GM23338 (cell line): ENCODE results near the gene PPP6R2.

ENCODE experiments used
- CREB1 ChIP-seq: fragments of 250-450 bp; sonication (Bioruptor Pico); IDR thresholded peaks from 2 replicates; pipeline ENCODE4 v1.5.0; 2020; ENCODE audit warnings: low read depth, mild to moderate bottlenecking, moderate library complexity
- CTCF ChIP-seq, 2 experiments: fragments of 200-600 bp in 1 of 2; sonication (generic) in 1 of 2; conservative IDR thresholded peaks; 2 replicates each; pipeline versions ENCODE4 v1.5.1 to v1.6.1; 2016 to 2017; ENCODE audit warnings: antibody characterized with exemption in 2 of 2, low read depth in 2 of 2, mild to moderate bottlenecking in 2 of 2, moderate library complexity in 1 of 2
- ETS1 ChIP-seq: IDR thresholded peaks from 2 replicates; pipeline ENCODE4 v1.6.1; 2016; ENCODE audit warnings: antibody characterized with exemption
- EZH2 ChIP-seq: fragments of 200-600 bp; sonication (generic); IDR thresholded peaks from one replicate; pipeline ENCODE4 v1.8.0; 2017; ENCODE audit warnings: antibody characterized with exemption, mild to moderate bottlenecking, low read depth; ENCODE audit not compliant: unreplicated experiment
- EZH2phosphoT487 ChIP-seq: fragments of 200-600 bp; sonication (generic); IDR thresholded peaks from one replicate; pipeline ENCODE4 v1.8.1; 2018; ENCODE audit warnings: antibody characterized with exemption; ENCODE audit not compliant: unreplicated experiment
- JUNB ChIP-seq: IDR thresholded peaks from one replicate; pipeline ENCODE4 v1.6.1; 2016; ENCODE audit warnings: antibody characterized with exemption; ENCODE audit not compliant: unreplicated experiment
- POLR2AphosphoS5 ChIP-seq: IDR thresholded peaks from 2 replicates; pipeline ENCODE4 v1.6.1; 2016; ENCODE audit warnings: antibody characterized with exemption, low read depth
- REST ChIP-seq: IDR thresholded peaks from one replicate; pipeline ENCODE4 v1.6.1; 2018; ENCODE audit warnings: antibody characterized with exemption; ENCODE audit not compliant: unreplicated experiment

GRCh38 chr22:50310949-50311444 lies 32.1 kb upstream of the PPP6R2 start:
- TF ChIP-seq CTCF (conservative IDR thresholded peaks at IDR 0.05; ENCODE audit: low read depth in 2 of 2) (no peak), EZH2 (no peak), EZH2phosphoT487 (no peak), CREB1 (CRISPR knock-in tag) (no peak), REST (no peak), POLR2AphosphoS5 (no peak), JUNB (no peak), ETS1 (no peak)
